ENCODE measurements around the gene IMPDH2. TPM values are rescaled to one million over a fixed set of nuclear protein-coding genes. Genes with fewer than 3 reads are reported as not detected.

IMPDH2 gene
- total and polyA plus RNA-seq, 2 experiments from 2014 or later, result 118 to 186 TPM

GRCh38 chr3:48996640-48997039 lies 32.6 kb downstream of the IMPDH2 start:
- no peak for DNase-seq (ENCODE audit: low read depth in 1 of 2, low spot score in 1 of 2)
- Histone ChIP-seq H3K4me1 (ENCODE audit: low read depth) (no peaks in the 10 kb centered on the region), H3K27me3 (no peaks in the 10 kb centered on the region), H3K27ac (no peak overlapping the region), H3K36me3 (peaks cover 3% of the 10 kb centered on the region), H3K9me3 (ENCODE audit: low read depth) (no peaks in the 10 kb centered on the region), H3K4me3 (no peak overlapping the region)
- TF ChIP-seq CTCF (IDR thresholded peaks at IDR 0.05; ENCODE audit: low read depth, low read length), result no peak

- TF ChIP-seq CTCF (IDR thresholded peaks at IDR 0.05; ENCODE audit: low read depth, low read length), result no peak
- no peak for DNase-seq (ENCODE audit: low read depth in 1 of 2, low spot score in 1 of 2)
- H3K27me3 ChIP-seq, result no peaks in the 10 kb centered on the region
Observed at GRCh38 chr3:48993834-48994233, 35.4 kb downstream of the IMPDH2 start.

GRCh38 chr3:48991851-48992545 lies 37.2 kb downstream of the IMPDH2 start:
- peaks cover 3% of the 10 kb centered on the region for H3K36me3 ChIP-seq
- no peaks in the 10 kb centered on the region for H3K27me3 ChIP-seq
- no peak overlapping the region for H3K4me3 ChIP-seq
- no peak for TF ChIP-seq CTCF (IDR thresholded peaks at IDR 0.05; ENCODE audit: low read depth, low read length)
- H3K27ac ChIP-seq, result no peak overlapping the region
- no peaks in the 10 kb centered on the region for H3K9me3 ChIP-seq (ENCODE audit: low read depth)
- H3K4me1 ChIP-seq (ENCODE audit: low read depth), result peaks cover 11% of the 10 kb centered on the region
- no peak for DNase-seq (ENCODE audit: low read depth in 1 of 2, low spot score in 1 of 2)

More at GRCh38 chr3:48993834-48994233, 35.4 kb downstream of the IMPDH2 start:
- H3K9me3 ChIP-seq (ENCODE audit: low read depth), result no peaks in the 10 kb centered on the region
- H3K4me1 ChIP-seq (ENCODE audit: low read depth), result peaks cover 10% of the 10 kb centered on the region
- H3K36me3 ChIP-seq, result peaks cover 3% of the 10 kb centered on the region
- H3K27ac ChIP-seq, result no peak overlapping the region
- no peak overlapping the region for H3K4me3 ChIP-seq

GRCh38 chr3:48990636-48991469 lies 38.3 kb downstream of the IMPDH2 start:
- Histone ChIP-seq H3K4me3 (peak overlapping the region; percentile 46), H3K27ac (peak overlapping the region; percentile 86), H3K36me3 (no peaks in the 10 kb centered on the region), H3K4me1 (ENCODE audit: low read depth) (peaks cover 11% of the 10 kb centered on the region), H3K27me3 (no peaks in the 10 kb centered on the region), H3K9me3 (ENCODE audit: low read depth) (no peaks in the 10 kb centered on the region)
- DNase-seq (ENCODE audit: low read depth in 1 of 2, low spot score in 1 of 2), result peak; percentile 25 to 35
- TF ChIP-seq CTCF (IDR thresholded peaks at IDR 0.05; ENCODE audit: low read depth, low read length), result no peak

GRCh38 chr3:48989796-48990635 lies 39.2 kb downstream of the IMPDH2 start, which contains the start of gene P4HTM:
P4HTM (plus strand) TSS chr3:48990241; CDS start chr3:48990257, 16 bp downstream.
- H3K27ac ChIP-seq, result peak within 1 kb of the TSS; percentile 86
- peak; percentile 60 for TF ChIP-seq CTCF (IDR thresholded peaks at IDR 0.05; ENCODE audit: low read depth, low read length)
- DNase-seq (ENCODE audit: low read depth in 1 of 2, low spot score in 1 of 2), result peak; percentile 77 to 97

More at GRCh38 chr3:48989796-48990635, 39.2 kb downstream of the IMPDH2 start, which contains the start of gene P4HTM:
- Histone ChIP-seq H3K4me1 (ENCODE audit: low read depth) (peaks cover 11% of the 10 kb centered on the region), H3K4me3 (peak within 1 kb of the TSS; percentile 46), H3K27me3 (no peaks in the 10 kb centered on the region), H3K36me3 (no peaks in the 10 kb centered on the region), H3K9me3 (ENCODE audit: low read depth) (no peaks in the 10 kb centered on the region)
